OCI-LY1 (cell line): ENCODE data around the gene RBM26.

Experiments
- H2AFZ ChIP-seq: fragments of 200-600 bp; sonication (generic), shearing (Covaris generic); 2 replicates; pipeline ENCODE4 v1.6.0; 2014; ENCODE audit warnings: antibody characterized with exemption, mild to moderate bottlenecking, low read length
- H3F3A ChIP-seq: fragments of 200-600 bp; sonication (generic), shearing (Covaris generic); 2 replicates; pipeline ENCODE4 v1.6.0; 2014; ENCODE audit warnings: mild to moderate bottlenecking, antibody characterized with exemption, low read length, moderate library complexity; ENCODE audit not compliant: insufficient read depth
- H3K27ac ChIP-seq: fragments of 200-600 bp; sonication (generic); 2 replicates; pipeline ENCODE4 v1.5.1; 2014; ENCODE audit warnings: low read length, mixed run types, mild to moderate bottlenecking, low read depth; ENCODE audit not compliant: poor library complexity, severe bottlenecking
- H3K27me3 ChIP-seq: fragments of 200-600 bp; sonication (generic); 2 replicates; pipeline ENCODE4 v1.6.0; 2014; ENCODE audit warnings: antibody characterized with exemption, mild to moderate bottlenecking, low read length, moderate library complexity; ENCODE audit not compliant: insufficient read depth
- H3K36me3 ChIP-seq: fragments of 200-600 bp; sonication (generic); 2 replicates; pipeline ENCODE4 v1.6.1; 2014; ENCODE audit warnings: mild to moderate bottlenecking, antibody characterized with exemption, low read length, moderate library complexity, mixed read lengths; ENCODE audit not compliant: insufficient read depth
- H3K4me1 ChIP-seq: fragments of 200-600 bp; sonication (generic); 2 replicates; pipeline ENCODE4 v1.5.1; 2014; ENCODE audit warnings: mild to moderate bottlenecking, low read length, moderate library complexity; ENCODE audit not compliant: insufficient read depth, severe bottlenecking
- H3K4me2 ChIP-seq: fragments of 200-600 bp; sonication (generic), shearing (Covaris generic); 2 replicates; pipeline ENCODE4 v1.6.1; 2014; ENCODE audit warnings: low read length
- H3K4me3 ChIP-seq: fragments of 200-600 bp; sonication (generic); 2 replicates; pipeline ENCODE4 v1.5.1; 2014; ENCODE audit warnings: low read length, low read depth, mild to moderate bottlenecking, mixed read lengths; ENCODE audit not compliant: poor library complexity, severe bottlenecking
- H3K79me2 ChIP-seq: fragments of 200-600 bp; shearing (Covaris generic); 2 replicates; pipeline ENCODE4 v1.6.1; 2016; ENCODE audit warnings: mixed run types, low read length, mixed read lengths; ENCODE audit not compliant: insufficient read depth
- H3K9ac ChIP-seq: fragments of 200-600 bp; sonication (generic), shearing (Covaris generic); 2 replicates; pipeline ENCODE4 v1.6.1; 2014; ENCODE audit warnings: mild to moderate bottlenecking, low read length, mixed read lengths
- H3K9me2 ChIP-seq: fragments of 200-600 bp; sonication (generic), shearing (Covaris generic); 2 replicates; pipeline ENCODE4 v1.6.1; 2014; ENCODE audit warnings: low read depth, mild to moderate bottlenecking, low read length, mixed read lengths
- H3K9me3 ChIP-seq: fragments of 200-600 bp; shearing (Covaris generic); 2 replicates; pipeline ENCODE4 v1.6.1; 2014; ENCODE audit warnings: low read length, mixed read lengths
- H4K20me1 ChIP-seq: fragments of 200-600 bp; sonication (generic), shearing (Covaris generic); 2 replicates; pipeline ENCODE4 v1.6.0; 2016; ENCODE audit warnings: mild to moderate bottlenecking, low read length; ENCODE audit not compliant: insufficient read depth
- EZH2 ChIP-seq: fragments of 200-600 bp; sonication (generic), shearing (Covaris generic); IDR thresholded peaks from 2 replicates; pipeline ENCODE4 v1.8.0; 2017; ENCODE audit warnings: borderline replicate concordance, mixed run types, mild to moderate bottlenecking, antibody characterized with exemption, low read length, moderate library complexity, mixed read lengths
- TF ChIP-seq, protein P1 (sequence below): fragments of 200-600 bp; sonication (generic), shearing (Covaris generic); IDR thresholded peaks from 2 replicates; pipeline ENCODE4 v1.5.1; 2017; ENCODE audit warnings: mild to moderate bottlenecking, antibody characterized with exemption, low read length, moderate library complexity, mixed read lengths

The RBM26 gene

DNA sequence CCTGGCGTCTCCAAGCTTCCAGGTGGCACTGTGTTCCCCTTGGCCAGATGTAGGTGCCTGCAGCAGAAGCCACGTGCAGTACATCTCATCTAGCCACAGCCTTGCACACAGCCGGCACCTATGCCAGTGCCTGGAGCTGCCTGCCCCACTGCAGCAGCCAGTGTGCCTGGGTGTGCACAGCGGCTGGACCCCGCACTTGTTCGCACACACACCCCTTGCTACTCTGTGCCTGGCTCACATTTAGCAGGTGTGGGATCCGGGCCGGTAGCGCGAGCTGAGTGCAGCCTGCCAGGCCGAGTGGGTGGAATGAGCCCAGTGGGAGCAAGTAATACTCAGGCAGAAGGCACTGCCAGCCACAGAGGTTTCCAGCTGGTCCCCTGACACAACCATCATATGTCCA lies 26.9 kb upstream of the RBM26 start:
- Histone ChIP-seq H3K36me3 (no peaks in the 10 kb centered on the region), H3K9me3 (no peaks in the 10 kb centered on the region), H3K9ac (no peak overlapping the region), H2AFZ (no peak overlapping the region), H3K9me2 (no peaks in the 10 kb centered on the region), H3K4me2 (no peak overlapping the region), H3K27me3 (no peaks in the 10 kb centered on the region), H3K79me2 (no peaks in the 10 kb centered on the region), H3F3A (no peaks in the 10 kb centered on the region), H3K27ac (no peak overlapping the region), H3K4me3 (no peak overlapping the region), H4K20me1 (no peaks in the 10 kb centered on the region), H3K4me1 (peaks cover 6% of the 10 kb centered on the region)
- TF ChIP-seq, protein P1, sequence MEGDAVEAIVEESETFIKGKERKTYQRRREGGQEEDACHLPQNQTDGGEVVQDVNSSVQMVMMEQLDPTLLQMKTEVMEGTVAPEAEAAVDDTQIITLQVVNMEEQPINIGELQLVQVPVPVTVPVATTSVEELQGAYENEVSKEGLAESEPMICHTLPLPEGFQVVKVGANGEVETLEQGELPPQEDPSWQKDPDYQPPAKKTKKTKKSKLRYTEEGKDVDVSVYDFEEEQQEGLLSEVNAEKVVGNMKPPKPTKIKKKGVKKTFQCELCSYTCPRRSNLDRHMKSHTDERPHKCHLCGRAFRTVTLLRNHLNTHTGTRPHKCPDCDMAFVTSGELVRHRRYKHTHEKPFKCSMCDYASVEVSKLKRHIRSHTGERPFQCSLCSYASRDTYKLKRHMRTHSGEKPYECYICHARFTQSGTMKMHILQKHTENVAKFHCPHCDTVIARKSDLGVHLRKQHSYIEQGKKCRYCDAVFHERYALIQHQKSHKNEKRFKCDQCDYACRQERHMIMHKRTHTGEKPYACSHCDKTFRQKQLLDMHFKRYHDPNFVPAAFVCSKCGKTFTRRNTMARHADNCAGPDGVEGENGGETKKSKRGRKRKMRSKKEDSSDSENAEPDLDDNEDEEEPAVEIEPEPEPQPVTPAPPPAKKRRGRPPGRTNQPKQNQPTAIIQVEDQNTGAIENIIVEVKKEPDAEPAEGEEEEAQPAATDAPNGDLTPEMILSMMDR, result no peak
- no peak for TF ChIP-seq EZH2

DNA sequence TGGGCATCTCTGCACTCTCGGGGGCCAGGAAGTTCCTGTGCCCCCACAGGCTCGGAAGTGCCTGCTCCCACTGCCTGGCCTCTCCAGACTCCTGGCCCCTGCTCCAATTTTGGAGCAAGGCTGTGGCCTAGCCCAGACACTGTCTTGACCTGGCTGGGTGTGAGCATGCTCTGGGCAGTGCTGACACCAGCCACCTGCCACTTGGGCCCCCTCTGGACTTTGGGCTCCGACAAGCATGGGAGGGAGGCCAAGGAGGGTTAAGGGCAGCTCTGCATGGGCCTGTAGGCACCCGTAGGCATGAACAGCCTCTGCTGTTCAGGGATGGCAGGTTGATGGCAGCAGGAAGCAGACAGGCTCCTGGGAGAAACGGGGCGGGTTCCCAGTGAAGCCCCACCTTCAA lies 26.0 kb upstream of the RBM26 start:
- no peaks in the 10 kb centered on the region for H4K20me1 ChIP-seq
- H3K9me3 ChIP-seq, result no peaks in the 10 kb centered on the region
- no peak overlapping the region for H2AFZ ChIP-seq
- no peak overlapping the region for H3K27ac ChIP-seq
- no peaks in the 10 kb centered on the region for H3K36me3 ChIP-seq
- H3K79me2 ChIP-seq, result no peaks in the 10 kb centered on the region
- H3K9ac ChIP-seq, result no peak overlapping the region
- H3K4me2 ChIP-seq, result no peak overlapping the region
- peaks cover 15% of the 10 kb centered on the region for H3K4me1 ChIP-seq
- no peaks in the 10 kb centered on the region for H3K9me2 ChIP-seq
- H3F3A ChIP-seq, result no peaks in the 10 kb centered on the region
- H3K4me3 ChIP-seq, result no peak overlapping the region
- no peaks in the 10 kb centered on the region for H3K27me3 ChIP-seq
- TF ChIP-seq, protein P1, result no peak
- no peak for TF ChIP-seq EZH2

DNA sequence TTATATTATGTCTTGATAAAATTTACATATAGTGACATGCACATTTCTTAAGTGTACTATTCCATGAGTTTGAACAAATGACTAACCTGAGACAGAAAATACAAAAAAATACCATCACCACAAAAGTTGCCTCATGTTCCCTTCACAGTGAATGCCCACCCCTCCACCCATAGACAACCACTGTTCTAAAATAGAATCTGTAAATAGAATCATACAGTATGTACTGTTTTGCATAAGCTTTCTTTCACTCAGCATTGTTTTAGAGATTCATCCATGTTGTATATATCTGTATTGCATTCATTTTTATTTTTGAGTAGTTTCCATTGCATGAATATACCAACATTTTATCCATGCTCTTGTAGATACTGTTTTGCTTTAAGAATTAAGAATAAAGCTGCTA lies 23.3 kb upstream of the RBM26 start:
- Histone ChIP-seq H4K20me1 (no peaks in the 10 kb centered on the region), H3K4me3 (no peak overlapping the region), H3K9ac (no peak overlapping the region), H3K36me3 (no peaks in the 10 kb centered on the region), H3K4me1 (peaks cover 15% of the 10 kb centered on the region), H3K27me3 (no peaks in the 10 kb centered on the region), H3K27ac (no peak overlapping the region), H3K9me2 (no peaks in the 10 kb centered on the region), H3F3A (0 out of 2 replicates have a peak, but pooled peaks cover 3% of the 10 kb centered on the region), H3K79me2 (no peaks in the 10 kb centered on the region), H3K4me2 (no peak overlapping the region), H2AFZ (no peak overlapping the region), H3K9me3 (no peaks in the 10 kb centered on the region)
- TF ChIP-seq, protein P1, result no peak
- TF ChIP-seq EZH2, result no peak
